NT2/D1 (cell line): ENCODE measurements around the gene WASHC2C.
"Not testable (repeated sequence)": the region's sequence is repeated elsewhere in the genome, so short reads cannot be mapped to it uniquely, and the experiment has no call there.

Source experiments
- SUZ12 ChIP-seq: IDR thresholded peaks from 2 replicates; pipeline ENCODE4 v1.6.1; 2011; ENCODE audit not compliant: insufficient read length, insufficient read depth; ENCODE audit errors: extremely low read depth
- YY1 ChIP-seq: IDR thresholded peaks from 2 replicates; pipeline ENCODE4 v1.6.1; 2011; ENCODE audit not compliant: insufficient read length, insufficient read depth
- ZNF274 ChIP-seq: IDR thresholded peaks from 2 replicates; pipeline ENCODE4 v1.6.1; 2011; ENCODE audit warnings: mild to moderate bottlenecking, low read depth, low read length

- TF ChIP-seq YY1, SUZ12, ZNF274: not testable (repeated sequence)
Observed at GRCh38 chr10:45822918-45823317, 95.9 kb downstream of the WASHC2C start.
